Endothelial cell of umbilical vein (primary cell): ENCODE measurements around the gene NDRG2. TPM values are rescaled to one million over a fixed set of nuclear protein-coding genes. Genes with fewer than 3 reads are reported as not detected.

ENCODE experiments used
- BruUV-seq: library from RNA; stranded (reverse); fragments of 400-500 nt; replicated peaks from 2 replicates; lab custom pipeline; 2021; lab: Mats Ljungman, UMichigan
- CTCF ChIA-PET: fragments of 300-600, 350-600 bp; sonication (Branson Sonifier 250); formaldehyde crosslinking; loops from one replicate; lab custom pipeline; 2021; ENCODE audit warnings: antibody characterized with exemption, inconsistent platforms; lab: Charles Lee
- POLR2A ChIA-PET: fragments of 300-600, 350-600 bp; sonication (Branson Sonifier 250); formaldehyde crosslinking; loops from one replicate; lab custom pipeline; 2021; ENCODE audit warnings: antibody characterized with exemption, inconsistent platforms; lab: Charles Lee
- DNase-seq: peaks from one replicate; pipeline ENCODE4 v3.0.0-alpha.2; 2011; ENCODE audit warnings: low read depth, low spot score
- FAIRE-seq: peaks from 2 replicates; lab custom pipeline; 2011; peaks lifted over from hg19 to GRCh38; lab: Jason Lieb, UNC
- H2AFZ ChIP-seq: 2 replicates; pipeline ENCODE4 v1.6.0; 2012; ENCODE audit warnings: low read depth, low read length, control low read depth, inconsistent platforms
- H3K27ac ChIP-seq: 2 replicates; pipeline ENCODE4 v1.5.1; 2011; ENCODE audit warnings: low read depth, mild to moderate bottlenecking, control low read depth, low read length, moderate library complexity; ENCODE audit not compliant: insufficient read depth
- H3K27me3 ChIP-seq, 2 experiments: 2 replicates each; pipeline versions ENCODE4 v1.6.0 to v1.6.1; 2011; ENCODE audit warnings: low read length in 2 of 2, mixed read lengths in 1 of 2; ENCODE audit not compliant: control insufficient read depth in 2 of 2, insufficient read depth in 2 of 2
- H3K36me3 ChIP-seq, 2 experiments: 2 replicates in 1 of 2; 3 replicates in 1 of 2; pipeline ENCODE4 v1.5.1; 2011; ENCODE audit warnings: low read length in 2 of 2, mild to moderate bottlenecking in 1 of 2, moderate library complexity in 1 of 2; ENCODE audit not compliant: control insufficient read depth in 2 of 2, insufficient read depth in 2 of 2; ENCODE audit errors: extremely low read depth in 1 of 2
- H3K4me1 ChIP-seq: 3 replicates; pipeline ENCODE4 v1.5.1; 2011; ENCODE audit warnings: mild to moderate bottlenecking, low read length; ENCODE audit not compliant: control insufficient read depth, insufficient read depth; ENCODE audit errors: extremely low read depth
- H3K4me2 ChIP-seq: 2 replicates; pipeline ENCODE4 v1.6.1; 2011; ENCODE audit warnings: low read length, control low read depth, mixed read lengths; ENCODE audit not compliant: insufficient read depth
- H3K4me3 ChIP-seq, 3 experiments: fragments of 200-600 bp in 1 of 3; sonication (generic), shearing (Covaris generic) in 1 of 3; replicated peaks in 1 of 3; 2 replicates each; pipeline ENCODE4 v1.5.1; 2011 to 2016; ENCODE audit warnings: control low read depth in 3 of 3, low read length in 3 of 3, mild to moderate bottlenecking in 2 of 3, inconsistent platforms in 1 of 3, low read depth in 1 of 3, moderate library complexity in 1 of 3; ENCODE audit not compliant: insufficient read depth in 1 of 3
- H3K79me2 ChIP-seq: 2 replicates; pipeline ENCODE4 v1.6.0; 2012; ENCODE audit warnings: low read length, inconsistent platforms; ENCODE audit not compliant: control insufficient read depth, insufficient read depth
- H3K9ac ChIP-seq: replicated peaks from 2 replicates; pipeline ENCODE3; 2011; ENCODE audit warnings: low read length, control low read depth; ENCODE audit not compliant: insufficient read depth; ENCODE audit errors: extremely low read depth
- H3K9me1 ChIP-seq: replicated peaks from 3 replicates; pipeline ENCODE4 v1.6.0; 2011; ENCODE audit warnings: mild to moderate bottlenecking, low read length; ENCODE audit not compliant: control insufficient read depth, insufficient read depth; ENCODE audit errors: extremely low read depth
- H3K9me3 ChIP-seq: replicated peaks from 2 replicates; pipeline ENCODE4 v1.5.1; 2012; ENCODE audit warnings: low read length, inconsistent platforms; ENCODE audit not compliant: control insufficient read depth, insufficient read depth
- H4K20me1 ChIP-seq: replicated peaks from 2 replicates; pipeline ENCODE3; 2011; ENCODE audit warnings: mild to moderate bottlenecking, low read length; ENCODE audit not compliant: control insufficient read depth, insufficient read depth; ENCODE audit errors: extremely low read depth
- EZH2 ChIP-seq: IDR thresholded peaks from 2 replicates; pipeline ENCODE4 v1.6.1; 2012; ENCODE audit warnings: borderline replicate concordance, low read depth, mild to moderate bottlenecking, moderate library complexity, low read length, inconsistent platforms; ENCODE audit not compliant: severe bottlenecking
- FOS ChIP-seq: IDR thresholded peaks from 2 replicates; pipeline ENCODE4 v1.6.1; 2011; ENCODE audit warnings: mild to moderate bottlenecking, low read length, moderate library complexity, borderline replicate concordance; ENCODE audit not compliant: insufficient read depth
- GATA2 ChIP-seq: IDR thresholded peaks from 2 replicates; pipeline ENCODE4 v1.7.0; 2011; ENCODE audit warnings: low read depth, mild to moderate bottlenecking, moderate library complexity, mixed read lengths, low read length; ENCODE audit not compliant: insufficient read length, insufficient read depth
- JUN ChIP-seq: IDR thresholded peaks from 2 replicates; pipeline ENCODE4 v1.6.1; 2011; ENCODE audit warnings: borderline replicate concordance, low read depth; ENCODE audit not compliant: insufficient read length, insufficient read depth
- MYC ChIP-seq: IDR thresholded peaks from one replicate; pipeline ENCODE4 v1.6.1; 2011; ENCODE audit warnings: mild to moderate bottlenecking, low read depth, low read length
- POLR2A ChIP-seq: IDR thresholded peaks from 2 replicates; pipeline ENCODE4 v1.6.1; 2012; ENCODE audit warnings: low read depth, mild to moderate bottlenecking, control low read depth, low read length
- POLR2AphosphoS5 ChIP-seq: IDR thresholded peaks from 2 replicates; pipeline ENCODE4 v1.6.1; 2012; ENCODE audit warnings: low read depth, mild to moderate bottlenecking, control low read depth, low read length, moderate library complexity; ENCODE audit not compliant: insufficient read depth
- dilution Hi-C: fragments of 300-500 bp; cut with MboI; formaldehyde crosslinking; loops from one replicate; pipeline ENCODE4 v1.15.0; 2019; ENCODE audit warnings: low sequenced_read_pairs; ENCODE audit not compliant: extremely low pct_ligation_motif_present
- intact Hi-C: fragments of 100-400 bp; cut with micrococcal nuclease; formaldehyde crosslinking; loops from one replicate; pipeline ENCODE4 v1.10.0; 2022
- polyA plus RNA-seq, 4 experiments: library from polyadenylated mRNA; depleted of rRNA in 3 of 4; stranded (reverse) in 3 of 4; unstranded in 1 of 4; fragments of >200 nt; gene quantifications; 2 replicates each; pipeline versions ENCODE4 v1.2.1 to v1.2.3, GENCODE V29; 2011 to 2012; ENCODE audit warnings: missing spikeins in 1 of 4
- total RNA-seq: library from RNA; stranded (reverse); gene quantifications from 2 replicates; pipeline ENCODE4 v1.2.3, GENCODE V29; 2021
- TF ChIP-seq, protein P1 (sequence below), 2 donors: IDR thresholded peaks; 1 replicate in 1 of 2; 2 replicates in 1 of 2; pipeline ENCODE4 v1.5.1; 2011; ENCODE audit warnings: low read length in 2 of 2, mild to moderate bottlenecking in 2 of 2, moderate library complexity in 2 of 2, control low read depth in 1 of 2, inconsistent platforms in 1 of 2, low read depth in 1 of 2; ENCODE audit not compliant: insufficient read depth in 1 of 2; ENCODE audit errors: extremely low read depth in 1 of 2
- TF ChIP-seq, protein P2 (sequence below): IDR thresholded peaks from 2 replicates; pipeline ENCODE4 v1.6.1; 2011; ENCODE audit not compliant: insufficient read depth, insufficient read length

The NDRG2 gene
- total and polyA plus RNA-seq, 2 donors (not counting 3 experiments of a cell fraction or from before 2014, with no cell fraction given): 0.54 TPM; not detected in 1

DNA sequence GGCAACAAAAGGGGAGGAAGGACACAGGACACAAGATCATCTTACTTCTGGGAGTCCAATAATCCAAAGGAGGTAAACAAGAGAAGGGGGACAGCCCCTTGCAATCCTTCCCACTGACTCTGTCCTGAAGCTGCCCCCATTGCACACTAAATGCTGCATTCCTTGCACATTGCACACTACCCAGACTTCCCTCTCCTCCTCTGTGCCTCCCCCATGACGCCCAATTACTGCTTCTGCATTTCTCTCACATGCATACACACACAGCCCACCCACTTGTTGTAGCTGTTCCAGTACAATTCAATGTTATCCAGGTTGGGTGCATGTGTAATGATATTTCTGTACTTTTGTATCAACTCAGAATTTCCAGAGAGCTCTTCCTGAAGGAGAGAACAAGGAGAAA is 5.5 kb downstream of the NDRG2 start:
- Histone ChIP-seq H3K27ac (no peak overlapping the region), H3K79me2 (no peaks in the 10 kb centered on the region), H3K9me1 (no peaks in the 10 kb centered on the region), H3K9ac (no peak overlapping the region), H4K20me1 (no peaks in the 10 kb centered on the region), H3K9me3 (no peaks in the 10 kb centered on the region), H3K4me1 (no peaks in the 10 kb centered on the region), H3K4me2 (no peak overlapping the region), H3K36me3 (no peaks in the 10 kb centered on the region), H2AFZ (no peak overlapping the region), H3K4me3 (no peak overlapping the region), H3K27me3 (peaks cover 31 to 35% of the 10 kb centered on the region in 2 experiments)
- POLR2A ChIA-PET: no interaction called here
- BruUV-seq: no TSS peak
- intact Hi-C loops (no loop called here), dilution Hi-C loops (no loop called here)
- DNase-seq (no peak), FAIRE-seq (no peak)
- CTCF ChIA-PET: interaction anchor here (0.7 to 1.7 kb wide), 4 partner anchors 9 to 85 kb away, joined by 3 to 4 read pairs (median 4); no protein-coding TSS in a partner anchor
- no peak for TF ChIP-seq JUN
- no peak for TF ChIP-seq GATA2
- TF ChIP-seq POLR2A: no peak
- TF ChIP-seq, protein P1, sequence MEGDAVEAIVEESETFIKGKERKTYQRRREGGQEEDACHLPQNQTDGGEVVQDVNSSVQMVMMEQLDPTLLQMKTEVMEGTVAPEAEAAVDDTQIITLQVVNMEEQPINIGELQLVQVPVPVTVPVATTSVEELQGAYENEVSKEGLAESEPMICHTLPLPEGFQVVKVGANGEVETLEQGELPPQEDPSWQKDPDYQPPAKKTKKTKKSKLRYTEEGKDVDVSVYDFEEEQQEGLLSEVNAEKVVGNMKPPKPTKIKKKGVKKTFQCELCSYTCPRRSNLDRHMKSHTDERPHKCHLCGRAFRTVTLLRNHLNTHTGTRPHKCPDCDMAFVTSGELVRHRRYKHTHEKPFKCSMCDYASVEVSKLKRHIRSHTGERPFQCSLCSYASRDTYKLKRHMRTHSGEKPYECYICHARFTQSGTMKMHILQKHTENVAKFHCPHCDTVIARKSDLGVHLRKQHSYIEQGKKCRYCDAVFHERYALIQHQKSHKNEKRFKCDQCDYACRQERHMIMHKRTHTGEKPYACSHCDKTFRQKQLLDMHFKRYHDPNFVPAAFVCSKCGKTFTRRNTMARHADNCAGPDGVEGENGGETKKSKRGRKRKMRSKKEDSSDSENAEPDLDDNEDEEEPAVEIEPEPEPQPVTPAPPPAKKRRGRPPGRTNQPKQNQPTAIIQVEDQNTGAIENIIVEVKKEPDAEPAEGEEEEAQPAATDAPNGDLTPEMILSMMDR (IDR thresholded peaks at IDR 0.05; ENCODE audit: extremely low read depth in 1 of 2, insufficient read depth in 1 of 2, low read depth in 1 of 2, low read length in 2 of 2): no peak
- TF ChIP-seq MYC: no peak
- TF ChIP-seq FOS: no peak
- TF ChIP-seq, protein P2, sequence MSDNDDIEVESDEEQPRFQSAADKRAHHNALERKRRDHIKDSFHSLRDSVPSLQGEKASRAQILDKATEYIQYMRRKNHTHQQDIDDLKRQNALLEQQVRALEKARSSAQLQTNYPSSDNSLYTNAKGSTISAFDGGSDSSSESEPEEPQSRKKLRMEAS: no peak
- no peak for TF ChIP-seq POLR2AphosphoS5
- TF ChIP-seq EZH2: no peak
